DOHH2 (cell line): Measurements from ENCODE around the gene TMTC2.

Source experiments
- H3F3A ChIP-seq: fragments of 200-600 bp; sonication (generic), shearing (Covaris generic); 2 replicates; pipeline ENCODE4 v1.6.0; 2016; ENCODE audit warnings: antibody characterized with exemption, mild to moderate bottlenecking; ENCODE audit not compliant: control insufficient read depth, insufficient read depth
- H3K27ac ChIP-seq: fragments of 200-600 bp; sonication (generic); 2 replicates; pipeline ENCODE4 v1.5.1; 2014; ENCODE audit warnings: low read depth, mild to moderate bottlenecking, low read length, moderate library complexity
- H3K27me3 ChIP-seq: fragments of 200-600 bp; sonication (generic); 2 replicates; pipeline ENCODE4 v1.6.1; 2014; ENCODE audit warnings: mild to moderate bottlenecking, low read length, mixed read lengths; ENCODE audit not compliant: control insufficient read depth
- H3K36me3 ChIP-seq: fragments of 200-600 bp; sonication (generic); 2 replicates; pipeline ENCODE4 v1.6.1; 2014; ENCODE audit warnings: mild to moderate bottlenecking, low read length, moderate library complexity, mixed read lengths; ENCODE audit not compliant: control insufficient read depth
- H3K4me1 ChIP-seq: fragments of 200-600 bp; sonication (generic); 2 replicates; pipeline ENCODE4 v1.6.1; 2014; ENCODE audit warnings: mild to moderate bottlenecking, low read length, mixed read lengths; ENCODE audit not compliant: control insufficient read depth
- H3K4me2 ChIP-seq: fragments of 200-600 bp; sonication (generic); 2 replicates; pipeline ENCODE4 v1.6.0; 2014; ENCODE audit warnings: mild to moderate bottlenecking, low read length, moderate library complexity
- H3K4me3 ChIP-seq: fragments of 200-600 bp; sonication (generic); 2 replicates; pipeline ENCODE4 v1.5.1; 2014; ENCODE audit warnings: mild to moderate bottlenecking, low read length, mixed read lengths
- H3K79me2 ChIP-seq: fragments of 200-600 bp; sonication (generic); 2 replicates; pipeline ENCODE4 v1.6.1; 2014; ENCODE audit warnings: mild to moderate bottlenecking, low read length, mixed read lengths; ENCODE audit not compliant: control insufficient read depth
- H3K9me2 ChIP-seq: fragments of 200-600 bp; sonication (generic); replicated peaks from 2 replicates; pipeline ENCODE4 v1.6.1; 2014; ENCODE audit warnings: mild to moderate bottlenecking, low read length, mixed read lengths; ENCODE audit not compliant: control insufficient read depth
- H3K9me3 ChIP-seq: fragments of 200-600 bp; sonication (generic); 2 replicates; pipeline ENCODE4 v1.6.1; 2014; ENCODE audit warnings: antibody characterized with exemption, low read length, mixed read lengths; ENCODE audit not compliant: control insufficient read depth, insufficient read depth
- H4K20me1 ChIP-seq: fragments of 200-600 bp; sonication (generic); 2 replicates; pipeline ENCODE4 v1.6.0; 2014; ENCODE audit warnings: low read depth, mild to moderate bottlenecking, antibody characterized with exemption, low read length, moderate library complexity; ENCODE audit not compliant: control insufficient read depth, insufficient read depth
- CTCF ChIP-seq: fragments of 200-600 bp; sonication (generic); IDR thresholded peaks from one replicate; pipeline ENCODE4 v1.5.1; 2014; ENCODE audit warnings: antibody characterized with exemption, mild to moderate bottlenecking, low read depth, low read length; ENCODE audit not compliant: poor library complexity, severe bottlenecking
- EZH2phosphoT487 ChIP-seq: fragments of 200-600 bp; sonication (generic); IDR thresholded peaks from 2 replicates; pipeline ENCODE4 v1.6.1; 2017; ENCODE audit warnings: borderline replicate concordance, mild to moderate bottlenecking, antibody characterized with exemption, low read length, moderate library complexity, mixed read lengths

TMTC2 gene

GRCh38 chr12:82942991-82943401 lies 256.3 kb downstream of the TMTC2 start:
- Histone ChIP-seq H3K9me3 (no peaks in the 10 kb centered on the region), H3K36me3 (no peaks in the 10 kb centered on the region), H3K4me2 (no peak overlapping the region), H3K27me3 (no peaks in the 10 kb centered on the region), H3K4me1 (no peaks in the 10 kb centered on the region), H3K79me2 (no peaks in the 10 kb centered on the region), H4K20me1 (no peaks in the 10 kb centered on the region), H3K9me2 (no peaks in the 10 kb centered on the region), H3F3A (no peaks in the 10 kb centered on the region), H3K27ac (no peak overlapping the region), H3K4me3 (no peak overlapping the region)
- TF ChIP-seq CTCF (no peak), EZH2phosphoT487 (no peak)

GRCh38 chr12:82948491-82948890 lies 261.8 kb downstream of the TMTC2 start:
- Histone ChIP-seq H3K79me2 (no peaks in the 10 kb centered on the region), H3K9me2 (no peaks in the 10 kb centered on the region), H3K27ac (no peak overlapping the region), H3K4me3 (no peak overlapping the region), H4K20me1 (no peaks in the 10 kb centered on the region), H3K9me3 (no peaks in the 10 kb centered on the region), H3K4me2 (no peak overlapping the region), H3K36me3 (no peaks in the 10 kb centered on the region), H3K4me1 (no peaks in the 10 kb centered on the region), H3K27me3 (no peaks in the 10 kb centered on the region), H3F3A (no peaks in the 10 kb centered on the region)
- no peak for TF ChIP-seq CTCF
- no peak for TF ChIP-seq EZH2phosphoT487

DNA sequence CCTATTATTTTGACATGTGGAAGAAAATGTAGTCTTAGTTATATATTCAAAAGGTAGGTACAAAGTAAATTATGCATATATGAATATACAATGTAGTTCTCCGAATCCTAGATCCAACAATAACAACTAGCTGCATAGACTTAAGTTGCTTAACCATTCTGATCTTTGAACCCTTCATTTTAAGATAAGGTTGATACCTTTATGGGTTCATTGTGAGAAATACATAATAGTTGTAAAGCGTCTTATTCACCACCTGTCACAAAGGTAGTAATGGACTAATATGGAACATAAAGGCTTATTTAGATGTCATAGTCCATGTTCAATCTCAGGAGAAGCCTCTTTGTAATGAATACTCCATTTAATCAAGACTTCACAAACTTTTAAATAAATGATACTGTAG lies 263.6 kb downstream of the TMTC2 start:
- no peaks in the 10 kb centered on the region for H4K20me1 ChIP-seq
- TF ChIP-seq CTCF (no peak), EZH2phosphoT487 (no peak)

GRCh38 chr12:82952946-82953345 lies 266.2 kb downstream of the TMTC2 start:
- Histone ChIP-seq H3K4me2 (no peak overlapping the region), H3K9me2 (no peaks in the 10 kb centered on the region; the same call in 1 of the 2 replicates), H3K4me3 (no peak overlapping the region), H3K27ac (no peak overlapping the region), H3K79me2 (no peaks in the 10 kb centered on the region), H3F3A (no peaks in the 10 kb centered on the region), H3K4me1 (no peaks in the 10 kb centered on the region), H3K27me3 (no peaks in the 10 kb centered on the region), H3K9me3 (no peaks in the 10 kb centered on the region), H3K36me3 (no peaks in the 10 kb centered on the region), H4K20me1 (no peaks in the 10 kb centered on the region)
- no peak for TF ChIP-seq EZH2phosphoT487
- no peak for TF ChIP-seq CTCF

More for the DNA sequence above, 263.6 kb downstream of the TMTC2 start:
- Histone ChIP-seq H3K9me2 (no peaks in the 10 kb centered on the region; the same call in 1 of the 2 replicates), H3K9me3 (no peaks in the 10 kb centered on the region), H3K4me1 (no peaks in the 10 kb centered on the region), H3K4me3 (no peak overlapping the region), H3F3A (no peaks in the 10 kb centered on the region), H3K4me2 (no peak overlapping the region), H3K36me3 (no peaks in the 10 kb centered on the region), H3K79me2 (no peaks in the 10 kb centered on the region), H3K27me3 (no peaks in the 10 kb centered on the region), H3K27ac (no peak overlapping the region)
